A549 (cell line): ENCODE data around the gene TMPRSS9.

Experiments used
- BHLHE40 ChIP-seq: IDR thresholded peaks from 2 replicates; pipeline ENCODE4 v1.6.1; 2012; ENCODE audit warnings: low read depth, low read length, inconsistent platforms
- CTCF ChIP-seq: fragments of >200 bp; sonication (Bioruptor Twin); formaldehyde crosslinking; IDR thresholded peaks from 3 replicates; pipeline ENCODE4 v1.5.1; 2016
- EP300 ChIP-seq, 2 experiments: fragments of >200 bp; sonication (Bioruptor Twin); formaldehyde crosslinking; IDR thresholded peaks; 2 replicates in 1 of 2; 3 replicates in 1 of 2; pipeline ENCODE4 v1.6.1; 2016 to 2017
- JUN ChIP-seq, 2 experiments: fragments of >200 bp; sonication (Bioruptor Twin); formaldehyde crosslinking; IDR thresholded peaks; 2 replicates in 1 of 2; 3 replicates in 1 of 2; pipeline ENCODE4 v1.6.1; 2016 to 2017
- POLR2A ChIP-seq: IDR thresholded peaks from 2 replicates; pipeline ENCODE4 v1.6.1; 2012; ENCODE audit warnings: mild to moderate bottlenecking, low read length
- POLR2AphosphoS2 ChIP-seq: conservative IDR thresholded peaks from 2 replicates; pipeline ENCODE4 v1.6.1; 2012; ENCODE audit warnings: low read length, improper control_type of control experiment, inconsistent platforms
- RCOR1 ChIP-seq: fragments of 150-350 bp; IDR thresholded peaks from 2 replicates; pipeline ENCODE4 v1.6.1; 2014; ENCODE audit warnings: antibody characterized with exemption, low read length, low read depth

GRCh38 chr19:2338055-2338615 is 21.9 kb upstream of the TMPRSS9 start:
- TF ChIP-seq EP300 (IDR thresholded peaks at IDR 0.05) (no peak), BHLHE40 (no peak), JUN (IDR thresholded peaks at IDR 0.05) (no peak), CTCF (no peak), POLR2AphosphoS2 (no peak), RCOR1 (no peak), POLR2A (no peak)
